Dedifferentiated amniotic fluid mesenchymal stem cell (primary cell): ENCODE results near the gene NFIX.

ENCODE experiments used
- DNase-seq: peaks from one replicate; pipeline ENCODE4 v3.0.0-alpha.2; 2016; ENCODE audit errors: extremely low spot score

NFIX gene

GRCh38 chr19:13093407-13094105 is 98.3 kb downstream of the NFIX start:
- peak; percentile 84 for DNase-seq

GRCh38 chr19:13094106-13094504 is 98.8 kb downstream of the NFIX start:
- DNase-seq = no peak

- no peak for DNase-seq
Measured at GRCh38 chr19:13094771-13095392, 99.6 kb downstream of the NFIX start.

- DNase-seq = no peak
Measured at GRCh38 chr19:13095393-13095784, 100.1 kb downstream of the NFIX start.

GRCh38 chr19:13095934-13096927 is 101.0 kb downstream of the NFIX start:
- no peak for DNase-seq

GRCh38 chr19:13097033-13097462 is 101.8 kb downstream of the NFIX start:
- no peak for DNase-seq

GRCh38 chr19:13097463-13098258 is 102.4 kb downstream of the NFIX start:
- DNase-seq = no peak

GRCh38 chr19:13098277-13099072 is 103.2 kb downstream of the NFIX start:
- no peak for DNase-seq

GRCh38 chr19:13099073-13099999 is 104.1 kb downstream of the NFIX start:
- no peak for DNase-seq

GRCh38 chr19:13100031-13100588 is 104.8 kb downstream of the NFIX start:
- no peak for DNase-seq

- DNase-seq = no peak
Measured at GRCh38 chr19:13100841-13101589, 105.7 kb downstream of the NFIX start.

GRCh38 chr19:13101590-13102415 is 106.5 kb downstream of the NFIX start:
- no peak for DNase-seq

GRCh38 chr19:13102416-13102665 is 107.1 kb downstream of the NFIX start:
- no peak for DNase-seq

- no peak for DNase-seq
Measured at GRCh38 chr19:13102666-13103580, 107.6 kb downstream of the NFIX start, which contains the start of gene LYL1. LYL1 (minus strand) TSS chr19:13102858; CDS start chr19:13101171, 1,687 bp downstream.

- DNase-seq = no peak
Measured at GRCh38 chr19:13103581-13104359, 108.5 kb downstream of the NFIX start.

GRCh38 chr19:13104360-13104847 is 109.1 kb downstream of the NFIX start:
- no peak for DNase-seq
